ENCODE results near the gene VKORC1.

DNA sequence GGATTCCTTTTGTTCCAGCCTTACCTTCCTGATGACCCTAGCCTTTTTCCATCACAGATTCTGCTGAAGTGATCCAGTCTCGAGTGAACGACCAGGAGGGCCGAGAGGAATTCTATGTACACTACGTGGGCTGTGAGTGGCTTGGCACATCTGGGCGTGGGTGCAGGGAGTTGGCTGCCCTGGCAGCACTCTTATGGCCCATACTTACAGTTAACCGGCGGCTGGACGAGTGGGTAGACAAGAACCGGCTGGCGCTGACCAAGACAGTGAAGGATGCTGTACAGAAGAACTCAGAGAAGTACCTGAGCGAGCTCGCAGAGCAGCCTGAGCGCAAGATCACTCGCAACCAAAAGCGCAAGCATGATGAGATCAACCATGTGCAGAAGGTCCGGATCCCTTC is 25.5 kb upstream of the VKORC1 start:
- no peak for TF ChIP-seq GATA2 (IDR thresholded peaks at IDR 0.05; ENCODE audit: low read depth, low read length)
- no peak for TF ChIP-seq GATA3 (IDR thresholded peaks at IDR 0.05; ENCODE audit: low read depth, low read length)

Measured in SH-SY5Y (cell line).